Measurements from ENCODE around the gene ASIC4. TPM values are rescaled to one million over a fixed set of nuclear protein-coding genes. Genes with fewer than 3 reads are reported as not detected.

ASIC4 gene
- total and polyA plus RNA-seq, 7 donors, result under 0.01 to 0.07 TPM; not detected in 5

GRCh38 chr2:219491278-219491963 lies 22.9 kb upstream of the ASIC4 start:
- no peak for TF ChIP-seq POLR2AphosphoS5 (IDR thresholded peaks at IDR 0.05)
- TF ChIP-seq CTCF (IDR thresholded peaks at IDR 0.05), result no peak
- TF ChIP-seq POLR2A (IDR thresholded peaks at IDR 0.05), result no peak
- no peak for TF ChIP-seq EP300 (IDR thresholded peaks at IDR 0.05)
- Histone ChIP-seq H3K9me3 (no peaks in the 10 kb centered on the region), H3K27me3 (no peaks in the 10 kb centered on the region), H3K27ac (peak overlapping the region in 3 of 4 donors; percentile 61 to 99 (median 99)), H3K4me1 (peaks cover 0 to 19% (median 17%) of the 10 kb centered on the region in 4 donors), H3K36me3 (peaks cover 21 to 70% (median 40%) of the 10 kb centered on the region in 4 donors), H3K4me3 (no peak overlapping the region)
- WGBS, 2 donors, result 72 to 83% methylated on average over 14 of the region's 14 CpGs
- intact Hi-C loops (cut with DNase I), result no loop called here
- DNase-seq, result no peak

- TF ChIP-seq EP300 (IDR thresholded peaks at IDR 0.05) (no peak), CTCF (IDR thresholded peaks at IDR 0.05) (no peak), POLR2A (IDR thresholded peaks at IDR 0.05) (no peak), POLR2AphosphoS5 (IDR thresholded peaks at IDR 0.05) (no peak)
- intact Hi-C loops (cut with DNase I), result no loop called here
- Histone ChIP-seq H3K36me3 (peaks cover 21 to 59% (median 38%) of the 10 kb centered on the region in 4 donors), H3K27ac (peak overlapping the region in 3 of 4 donors; percentile 89 to 99 (median 99)), H3K4me1 (peaks cover 0 to 30% (median 29%) of the 10 kb centered on the region in 4 donors), H3K9me3 (no peaks in the 10 kb centered on the region), H3K4me3 (no peak overlapping the region), H3K27me3 (no peaks in the 10 kb centered on the region)
- WGBS, 2 donors, result 66 to 72% methylated on average over 20 of the region's 20 CpGs
- DNase-seq, result no peak
These were observed 21.7 kb upstream of the ASIC4 start for GRCh38 chr2:219492575-219492974.

DNA sequence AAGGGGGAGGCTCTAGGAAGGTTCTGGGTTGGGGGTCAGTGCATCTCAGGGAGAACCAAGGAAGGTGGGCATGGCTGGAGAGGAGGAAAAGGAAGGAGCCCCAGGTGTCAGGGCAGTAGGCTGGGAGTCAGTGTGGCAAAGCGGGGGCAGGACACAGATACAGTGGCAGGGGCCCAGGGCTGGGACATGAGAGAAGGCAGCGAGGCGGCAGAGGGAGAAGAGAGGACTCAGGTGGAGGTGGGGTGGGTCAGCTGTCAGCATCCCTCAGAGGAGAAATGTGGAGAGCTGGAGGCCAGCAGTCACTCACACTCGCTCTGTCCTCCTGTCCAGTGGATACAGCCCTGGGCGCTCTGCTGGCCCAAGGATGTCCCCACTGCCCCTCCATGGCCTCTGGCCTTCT lies 21.2 kb upstream of the ASIC4 start:
- Histone ChIP-seq H3K9me3 (no peaks in the 10 kb centered on the region), H3K27ac (peak overlapping the region in 3 of 4 donors; percentile 89 to 99 (median 99)), H3K36me3 (peaks cover 21 to 53% (median 34%) of the 10 kb centered on the region in 4 donors), H3K4me3 (no peak overlapping the region), H3K4me1 (peaks cover 0 to 34% (median 31%) of the 10 kb centered on the region in 4 donors), H3K27me3 (no peaks in the 10 kb centered on the region)
- no peak for DNase-seq
- intact Hi-C loops (cut with DNase I), result no loop called here
- TF ChIP-seq EP300 (IDR thresholded peaks at IDR 0.05) (no peak), POLR2A (IDR thresholded peaks at IDR 0.05) (no peak), CTCF (IDR thresholded peaks at IDR 0.05) (no peak), POLR2AphosphoS5 (IDR thresholded peaks at IDR 0.05) (no peak)
- WGBS, 2 donors, result 90 to 91% methylated on average over 5 of the region's 5 CpGs

- Histone ChIP-seq H3K4me3 (no peak overlapping the region), H3K9me3 (no peaks in the 10 kb centered on the region), H3K36me3 (peaks cover 7 to 34% (median 15%) of the 10 kb centered on the region in 4 donors), H3K4me1 (peaks cover 0 to 50% (median 43%) of the 10 kb centered on the region in 4 donors), H3K27ac (peak overlapping the region; percentile 89 to 100 (median 99)), H3K27me3 (no peaks in the 10 kb centered on the region)
- intact Hi-C loops (cut with DNase I), result no loop called here
- peak in 2 of 4 donors; percentile 34 to 38 for TF ChIP-seq POLR2AphosphoS5 (IDR thresholded peaks at IDR 0.05)
- no peak for TF ChIP-seq CTCF (IDR thresholded peaks at IDR 0.05)
- DNase-seq, result no peak
- 21 to 29% methylated on average over 10 of the region's 10 CpGs for WGBS, 2 donors
These were observed 19.2 kb upstream of the ASIC4 start for GRCh38 chr2:219494952-219495530.
